BLaER1 treated with 17β-estradiol and CSF1 and Interleukin-3, amounts not matched to agents 10 nM and 100 nM (cell line): ENCODE results near the gene FRMD4A.
"Not testable (repeated sequence)": the region's sequence is repeated elsewhere in the genome, so short reads cannot be mapped to it uniquely, and the experiment has no call there.

Source experiments
- H3K27ac ChIP-seq, 11 experiments: shearing (Covaris generic); formaldehyde crosslinking; 2 replicates each; pipeline ENCODE4 v1.8.1; 2022
- H3K27me3 ChIP-seq, 11 experiments: shearing (Covaris generic); formaldehyde crosslinking; 2 replicates each; pipeline ENCODE4 v1.8.1; 2022
- H3K36me3 ChIP-seq, 11 experiments: shearing (Covaris generic); formaldehyde crosslinking; 2 replicates each; pipeline ENCODE4 v1.8.1; 2022
- H3K4me1 ChIP-seq, 10 experiments: shearing (Covaris generic); formaldehyde crosslinking; 2 replicates each; pipeline ENCODE4 v1.8.1; 2022
- H3K4me2 ChIP-seq, 11 experiments: shearing (Covaris generic); formaldehyde crosslinking; 2 replicates each; pipeline ENCODE4 v1.8.1; 2022
- H3K4me3 ChIP-seq, 10 experiments: shearing (Covaris generic); formaldehyde crosslinking; 2 replicates each; pipeline ENCODE4 v1.8.1; 2022
- H3K9ac ChIP-seq, 11 experiments: shearing (Covaris generic); formaldehyde crosslinking; 2 replicates each; pipeline ENCODE4 v1.8.1; 2022
- H3K9me3 ChIP-seq, 11 experiments: shearing (Covaris generic); formaldehyde crosslinking; replicated peaks in 1 of 11; 2 replicates each; pipeline ENCODE4 v1.8.1; 2022
- H4K20me1 ChIP-seq, 11 experiments: shearing (Covaris generic); formaldehyde crosslinking; 2 replicates each; pipeline ENCODE4 v1.8.1; 2022
- Cebpa-rat ChIP-seq, 11 experiments: shearing (Covaris generic); IDR thresholded peaks; 2 replicates each; pipeline ENCODE4 v1.8.1; 2022

Gene FRMD4A

DNA sequence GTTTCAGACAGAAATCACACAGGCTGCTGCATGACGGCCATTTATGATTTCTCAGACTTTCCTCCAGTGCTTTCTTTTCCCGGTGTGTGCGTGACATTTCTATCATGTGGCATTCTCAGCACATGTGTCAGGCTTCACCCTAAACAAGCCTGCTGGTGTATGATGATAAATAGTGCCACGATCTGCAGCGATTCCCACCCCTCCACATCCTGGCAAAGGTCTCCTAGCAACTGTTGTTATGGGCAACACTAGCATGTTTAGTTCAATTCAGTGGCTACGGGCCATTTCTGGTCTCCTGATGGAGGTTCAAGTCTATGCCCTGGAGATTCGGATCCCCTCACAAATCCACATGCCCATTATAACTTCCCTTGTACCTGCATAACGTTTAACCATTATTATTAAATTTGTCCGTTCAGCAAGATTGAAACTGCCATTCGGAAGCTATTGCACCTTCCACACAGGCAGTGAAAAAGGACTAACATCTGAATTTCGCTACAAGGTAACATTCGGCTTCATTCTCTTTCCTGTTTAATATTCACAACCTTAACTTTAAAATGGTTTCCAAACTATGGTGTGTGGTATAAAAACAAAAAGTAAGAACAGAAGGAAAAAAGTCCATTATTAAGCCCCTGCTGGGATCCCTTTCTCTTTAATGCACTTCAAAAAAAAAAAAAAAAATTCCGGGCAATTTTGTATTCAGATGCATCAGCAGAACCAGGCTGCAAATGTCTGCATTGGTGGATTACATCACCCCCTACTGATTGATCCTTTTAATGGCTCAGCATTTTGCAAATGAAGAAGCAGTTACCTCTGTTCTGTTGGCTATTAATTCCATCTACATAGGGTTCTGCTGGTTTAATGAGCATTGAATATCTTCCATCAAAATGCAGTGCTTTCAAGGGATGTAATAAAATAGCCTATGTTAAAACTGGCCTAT, 90.2 kb downstream of the FRMD4A start:
- TF ChIP-seq Cebpa-rat (IDR thresholded peaks at IDR 0.05), result no peak
- Histone ChIP-seq H3K9me3 (peaks cover 26 to 34% (median 30%) of the 10 kb centered on the region in 11 experiments), H4K20me1 (no peaks in the 10 kb centered on the region), H3K27me3 (no peaks in the 10 kb centered on the region), H3K9ac (no peak overlapping the region), H3K36me3 (no peaks in the 10 kb centered on the region), H3K4me1 (peaks cover 0 to 16% (median 3%) of the 10 kb centered on the region in 10 experiments; a peak in 8 of 20 replicates), H3K27ac (no peak overlapping the region), H3K4me2 (no peak overlapping the region), H3K4me3 (no peak overlapping the region)

- H3K9ac ChIP-seq, H3K27me3 ChIP-seq, H3K27ac ChIP-seq, H3K4me2 ChIP-seq, H3K36me3 ChIP-seq, H3K4me1 ChIP-seq, H3K4me3 ChIP-seq, H4K20me1 ChIP-seq: not testable (repeated sequence)
- H3K9me3 ChIP-seq, result peaks cover 20 to 27% (median 23%) of the 10 kb centered on the region in 11 experiments
These were observed 92.1 kb downstream of the FRMD4A start for GRCh38 chr10:14238659-14239058.

GRCh38 chr10:14236341-14236740, 94.4 kb downstream of the FRMD4A start:
- Histone ChIP-seq H3K4me3 (no peak overlapping the region), H3K9me3 (peaks cover 0 to 4% (median under 1%) of the 10 kb centered on the region in 11 experiments; a peak in 5 of 22 replicates), H3K36me3 (no peaks in the 10 kb centered on the region), H3K4me1 (no peaks in the 10 kb centered on the region), H3K4me2 (no peak overlapping the region), H3K9ac (no peak overlapping the region), H4K20me1 (no peaks in the 10 kb centered on the region), H3K27ac (no peak overlapping the region), H3K27me3 (no peaks in the 10 kb centered on the region)
- no peak for TF ChIP-seq Cebpa-rat (IDR thresholded peaks at IDR 0.05)

GRCh38 chr10:14235566-14236195, 95.0 kb downstream of the FRMD4A start:
- peaks cover 0 to 5% (median 0%) of the 10 kb centered on the region in 11 experiments; a peak in 2 of 22 replicates for H3K9me3 ChIP-seq
- no peak overlapping the region for H3K4me3 ChIP-seq
- no peaks in the 10 kb centered on the region for H3K4me1 ChIP-seq
- no peak for TF ChIP-seq Cebpa-rat (IDR thresholded peaks at IDR 0.05)
- no peaks in the 10 kb centered on the region for H4K20me1 ChIP-seq
- H3K27me3 ChIP-seq, result no peaks in the 10 kb centered on the region
- H3K27ac ChIP-seq, result no peak overlapping the region
- H3K9ac ChIP-seq, result no peak overlapping the region
- H3K4me2 ChIP-seq, result no peak overlapping the region
- no peaks in the 10 kb centered on the region for H3K36me3 ChIP-seq

DNA sequence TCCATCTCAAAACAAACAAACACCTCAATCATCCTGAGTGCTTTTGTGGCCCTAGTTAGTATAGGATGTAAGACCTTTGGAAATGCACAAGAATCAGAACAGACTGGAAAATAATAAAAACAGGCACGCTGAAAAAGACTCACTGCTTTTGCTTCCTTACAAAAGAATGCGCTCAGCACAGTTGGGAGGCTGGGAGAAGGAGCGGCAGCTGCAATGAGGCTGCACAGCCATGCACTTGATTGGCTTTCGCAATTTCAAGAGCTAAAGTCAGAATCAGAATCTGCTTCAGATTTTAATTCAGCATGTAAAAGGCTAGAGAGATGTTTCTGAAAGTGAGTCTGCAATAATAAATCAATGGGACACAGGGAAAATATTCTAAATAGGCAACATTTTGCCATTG, 97.2 kb downstream of the FRMD4A start:
- no peaks in the 10 kb centered on the region for H3K4me1 ChIP-seq
- no peaks in the 10 kb centered on the region for H3K36me3 ChIP-seq
- H3K4me3 ChIP-seq, result no peak overlapping the region
- TF ChIP-seq Cebpa-rat (IDR thresholded peaks at IDR 0.05), result no peak
- no peak overlapping the region for H3K4me2 ChIP-seq
- H4K20me1 ChIP-seq, result no peaks in the 10 kb centered on the region
- no peak overlapping the region for H3K9ac ChIP-seq
- H3K27me3 ChIP-seq, result no peaks in the 10 kb centered on the region
- no peak overlapping the region for H3K27ac ChIP-seq
- peaks cover 0 to 5% (median 0%) of the 10 kb centered on the region in 11 experiments; a peak in 2 of 22 replicates for H3K9me3 ChIP-seq

- H3K4me1 ChIP-seq, H3K9me3 ChIP-seq, H3K4me3 ChIP-seq, H3K36me3 ChIP-seq, H3K4me2 ChIP-seq, H3K9ac ChIP-seq, H3K27ac ChIP-seq, H4K20me1 ChIP-seq, H3K27me3 ChIP-seq: not testable (repeated sequence)
These were observed 101.9 kb downstream of the FRMD4A start for GRCh38 chr10:14228798-14229197.

DNA sequence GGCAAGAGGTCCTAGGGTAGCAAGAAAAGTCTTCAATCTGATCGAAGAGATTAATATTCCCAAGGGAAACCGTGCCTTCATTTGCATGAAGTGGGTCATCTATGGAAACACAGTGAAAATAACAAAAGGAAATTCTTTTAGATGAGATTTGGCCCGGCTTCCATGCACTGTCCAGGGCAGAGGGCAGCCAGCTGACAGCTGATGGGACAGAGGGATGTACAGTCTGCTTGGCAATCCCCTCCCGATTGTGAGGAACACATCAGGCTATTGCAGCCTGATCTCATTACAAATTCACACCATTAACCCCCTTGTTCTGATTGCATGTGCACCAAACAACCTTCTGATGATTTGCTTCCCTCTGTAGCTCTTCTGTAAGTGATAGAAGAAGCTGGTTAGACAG, 105.3 kb downstream of the FRMD4A start:
- no peaks in the 10 kb centered on the region for H4K20me1 ChIP-seq
- TF ChIP-seq Cebpa-rat (IDR thresholded peaks at IDR 0.05), result no peak
- H3K27me3 ChIP-seq, result no peaks in the 10 kb centered on the region
- no peaks in the 10 kb centered on the region for H3K4me1 ChIP-seq
- no peaks in the 10 kb centered on the region for H3K36me3 ChIP-seq
- H3K9me3 ChIP-seq, result no peaks in the 10 kb centered on the region
- no peak overlapping the region for H3K4me3 ChIP-seq
- H3K27ac ChIP-seq, result no peak overlapping the region
- H3K4me2 ChIP-seq, result no peak overlapping the region
- no peak overlapping the region for H3K9ac ChIP-seq

- no peaks in the 10 kb centered on the region for H3K36me3 ChIP-seq
- H3K4me2 ChIP-seq, result no peak overlapping the region
- no peak overlapping the region for H3K27ac ChIP-seq
- H3K4me1 ChIP-seq, result no peaks in the 10 kb centered on the region
- no peak overlapping the region for H3K9ac ChIP-seq
- no peaks in the 10 kb centered on the region for H3K27me3 ChIP-seq
- 0 out of 22 replicates have a peak, but pooled peaks cover 0 to 6% (median 0%) of the 10 kb centered on the region in 11 experiments for H3K9me3 ChIP-seq
- TF ChIP-seq Cebpa-rat (IDR thresholded peaks at IDR 0.05), result no peak
- no peaks in the 10 kb centered on the region for H4K20me1 ChIP-seq
- no peak overlapping the region for H3K4me3 ChIP-seq
These were observed 110.7 kb downstream of the FRMD4A start for GRCh38 chr10:14220026-14220425.

- H4K20me1 ChIP-seq, result no peaks in the 10 kb centered on the region
- H3K9ac ChIP-seq, result no peak overlapping the region
- H3K4me2 ChIP-seq, result no peak overlapping the region
- H3K27ac ChIP-seq, result no peak overlapping the region
- H3K4me1 ChIP-seq, result no peaks in the 10 kb centered on the region
- no peaks in the 10 kb centered on the region for H3K27me3 ChIP-seq
- no peak for TF ChIP-seq Cebpa-rat (IDR thresholded peaks at IDR 0.05)
- 0 out of 22 replicates have a peak, but pooled peaks cover 0 to 6% (median 0%) of the 10 kb centered on the region in 11 experiments for H3K9me3 ChIP-seq
- H3K36me3 ChIP-seq, result no peaks in the 10 kb centered on the region
- H3K4me3 ChIP-seq, result no peak overlapping the region
These were observed 111.3 kb downstream of the FRMD4A start for GRCh38 chr10:14219411-14219810.
